Measurements from ENCODE around the gene TP53TG3C. TPM values are rescaled to one million over a fixed set of nuclear protein-coding genes. Genes with fewer than 3 reads are reported as not detected.
"Not testable (repeated sequence)": the region's sequence is repeated elsewhere in the genome, so short reads cannot be mapped to it uniquely, and the experiment has no call there.

The TP53TG3C gene
- total RNA-seq, result not detected

- H3K36me3 ChIP-seq; H3K4me1 ChIP-seq; intact Hi-C loops (cut with DNase I); H3K4me3 ChIP-seq; H3K27ac ChIP-seq; H3K9me3 ChIP-seq; H3K27me3 ChIP-seq; DNase-seq: not testable (repeated sequence)
- no CpG with 5 or more reads among the region's 25 CpGs for WGBS, 2 donors
Measured at GRCh38 chr16:33193926-33194325, at the start of gene TP53TG3C. Gene TP53TG3C (plus strand): TSS chr16:33194226. CDS start chr16:33194294, 68 bp downstream.

Small RNAs within 50 kb of the gene (small RNA-seq; reads per million reads assigned to genes)
- 0 reads per million in 4 donors for gene AC138869.1

Other genes starting within 250 kb of the TP53TG3C start
- gene TP53TG3E, start 110.1 kb downstream of the TP53TG3C start, total RNA-seq, result not detected
- gene TP53TG3B, start 166.6 kb downstream of the TP53TG3C start, total RNA-seq, result not detected